KMS-11 (cell line): Measurements from ENCODE around the gene HDAC4.

Experiments used
- H2AFZ ChIP-seq: fragments of 200-600 bp; sonication (generic); 2 replicates; pipeline ENCODE4 v1.6.1; 2016; ENCODE audit warnings: antibody characterized with exemption, mixed run types, low read depth
- H3K27ac ChIP-seq: fragments of 200-600 bp; sonication (generic); 2 replicates; pipeline ENCODE4 v1.6.1; 2016; ENCODE audit warnings: mild to moderate bottlenecking, mixed run types
- H3K27me3 ChIP-seq: fragments of 200-600 bp; sonication (generic); 2 replicates; pipeline ENCODE4 v1.6.1; 2017; ENCODE audit warnings: mild to moderate bottlenecking, low read depth, mixed run types, moderate library complexity; ENCODE audit not compliant: insufficient read depth
- H3K36me3 ChIP-seq: fragments of 200-600 bp; sonication (generic); 2 replicates; pipeline ENCODE4 v1.6.1; 2017; ENCODE audit warnings: mild to moderate bottlenecking, mixed run types; ENCODE audit not compliant: insufficient read depth
- H3K4me1 ChIP-seq: fragments of 200-600 bp; sonication (generic); 2 replicates; pipeline ENCODE4 v1.6.1; 2016; ENCODE audit warnings: mild to moderate bottlenecking, low read depth, mixed run types; ENCODE audit not compliant: poor library complexity, severe bottlenecking
- H3K4me2 ChIP-seq: fragments of 200-600 bp; sonication (generic); 2 replicates; pipeline ENCODE4 v1.7.0; 2016; ENCODE audit warnings: mild to moderate bottlenecking, mixed run types
- H3K4me3 ChIP-seq: fragments of 200-600 bp; sonication (generic); IDR thresholded peaks from 2 replicates; pipeline ENCODE4 v1.6.1; 2017; ENCODE audit warnings: low read depth, low read length, mixed read lengths; ENCODE audit not compliant: insufficient read depth
- H3K79me2 ChIP-seq: fragments of 200-600 bp; sonication (generic); 2 replicates; pipeline ENCODE4 v1.6.1; 2016; ENCODE audit warnings: low read depth, mixed run types; ENCODE audit not compliant: insufficient read depth
- H3K9ac ChIP-seq: fragments of 200-600 bp; sonication (generic); 2 replicates; pipeline ENCODE4 v1.6.1; 2016; ENCODE audit warnings: mild to moderate bottlenecking, mixed run types
- H4K20me1 ChIP-seq: fragments of 200-600 bp; sonication (generic); 2 replicates; pipeline ENCODE4 v1.6.1; 2016; ENCODE audit warnings: mild to moderate bottlenecking, mixed run types; ENCODE audit not compliant: insufficient read depth
- CTCF ChIP-seq: fragments of 200-600 bp; sonication (generic); conservative IDR thresholded peaks from 2 replicates; pipeline ENCODE4 v1.6.1; 2017; ENCODE audit warnings: low read depth, mild to moderate bottlenecking, antibody characterized with exemption, low read length, moderate library complexity, mixed read lengths

Gene HDAC4

GRCh38 chr2:239021651-239022436 lies 379.0 kb downstream of the HDAC4 start:
- Histone ChIP-seq H3K36me3 (no peaks in the 10 kb centered on the region), H2AFZ (no peak overlapping the region), H4K20me1 (no peaks in the 10 kb centered on the region), H3K4me1 (no peaks in the 10 kb centered on the region), H3K27me3 (peaks cover 25% of the 10 kb centered on the region; the same call in 1 of the 2 replicates), H3K9ac (no peak overlapping the region), H3K4me3 (no peak overlapping the region), H3K27ac (no peak overlapping the region), H3K4me2 (no peak overlapping the region), H3K79me2 (no peaks in the 10 kb centered on the region)
- TF ChIP-seq CTCF, result no peak

DNA sequence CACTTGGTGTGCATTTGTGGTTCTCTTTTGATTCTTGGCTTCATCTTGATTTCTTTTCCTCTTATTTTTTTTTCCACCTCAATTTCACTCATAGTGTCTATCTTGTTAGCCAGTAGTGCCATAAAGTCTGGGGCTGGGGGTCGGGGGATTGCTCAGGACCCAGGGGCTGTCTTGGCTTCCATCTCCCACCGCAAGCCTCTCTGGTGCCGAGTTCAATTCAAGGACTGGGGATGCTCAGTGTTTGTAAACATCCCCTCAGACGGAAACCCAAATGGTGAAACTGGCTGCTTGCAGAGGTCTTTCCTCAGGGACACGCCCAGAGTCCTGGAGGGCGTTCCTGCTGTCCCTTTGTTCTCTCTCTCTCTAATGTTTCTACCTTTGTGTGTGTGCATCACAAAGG lies 379.6 kb downstream of the HDAC4 start:
- no peaks in the 10 kb centered on the region for H3K4me1 ChIP-seq
- H3K27me3 ChIP-seq, result peaks cover 25% of the 10 kb centered on the region; the same call in 1 of the 2 replicates
- no peak overlapping the region for H3K27ac ChIP-seq
- H3K4me3 ChIP-seq, result no peak overlapping the region
- no peaks in the 10 kb centered on the region for H3K36me3 ChIP-seq
- H3K9ac ChIP-seq, result no peak overlapping the region
- no peak overlapping the region for H3K4me2 ChIP-seq
- no peak overlapping the region for H2AFZ ChIP-seq
- no peaks in the 10 kb centered on the region for H4K20me1 ChIP-seq
- H3K79me2 ChIP-seq, result no peaks in the 10 kb centered on the region
- no peak for TF ChIP-seq CTCF

DNA sequence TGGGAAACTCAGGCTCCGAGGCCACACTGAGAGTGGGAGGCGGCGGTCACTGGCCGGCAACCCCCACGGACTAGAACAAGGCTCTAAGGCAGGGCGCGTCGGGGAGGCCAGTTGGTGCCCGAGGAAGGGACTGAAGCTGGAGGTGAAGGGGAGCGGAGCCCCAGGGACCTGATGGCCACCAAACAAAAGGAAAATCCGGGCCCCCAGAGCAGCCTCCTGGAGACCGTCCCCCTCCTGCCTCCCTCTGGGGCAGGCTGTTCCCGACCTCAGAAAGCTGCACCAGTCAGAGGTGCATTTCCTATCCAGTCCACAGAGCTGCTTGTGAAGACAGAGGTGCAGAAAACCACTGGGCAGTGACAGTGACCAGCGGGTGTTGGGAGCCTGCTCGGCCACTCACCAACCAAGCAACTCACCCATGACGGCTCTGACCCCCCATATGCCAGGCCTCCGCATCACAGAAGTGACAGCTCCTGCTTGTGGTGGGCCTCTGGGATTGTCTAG lies 380.2 kb downstream of the HDAC4 start:
- H3K4me1 ChIP-seq, result no peaks in the 10 kb centered on the region
- H3K4me3 ChIP-seq, result no peak overlapping the region
- H3K4me2 ChIP-seq, result no peak overlapping the region
- H4K20me1 ChIP-seq, result no peaks in the 10 kb centered on the region
- no peak overlapping the region for H3K9ac ChIP-seq
- peaks cover 22% of the 10 kb centered on the region; the same call in 1 of the 2 replicates for H3K27me3 ChIP-seq
- H3K79me2 ChIP-seq, result no peaks in the 10 kb centered on the region
- TF ChIP-seq CTCF, result no peak
- no peaks in the 10 kb centered on the region for H3K36me3 ChIP-seq
- H2AFZ ChIP-seq, result no peak overlapping the region
- no peak overlapping the region for H3K27ac ChIP-seq

DNA sequence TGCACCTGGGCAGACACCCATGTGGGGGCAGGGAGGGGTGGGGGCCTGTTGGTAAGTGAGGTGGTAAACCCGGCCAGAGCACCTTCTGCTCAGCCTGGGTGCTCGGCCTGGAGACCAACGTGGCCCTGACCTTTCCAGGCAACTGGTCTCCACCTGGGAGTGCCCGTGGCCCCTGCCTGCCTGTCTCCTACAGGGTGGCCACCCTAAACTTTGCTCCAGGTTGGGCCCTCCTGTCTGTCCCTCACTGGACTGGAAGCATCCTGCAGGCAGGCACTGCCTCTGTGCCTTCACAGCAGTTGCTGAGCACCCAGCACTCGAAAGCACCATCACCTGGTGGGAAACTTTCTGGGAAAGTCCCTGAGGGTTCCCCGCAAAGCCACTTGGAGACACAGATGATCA lies 381.6 kb downstream of the HDAC4 start:
- no peaks in the 10 kb centered on the region for H4K20me1 ChIP-seq
- no peaks in the 10 kb centered on the region for H3K36me3 ChIP-seq
- TF ChIP-seq CTCF, result no peak
- no peaks in the 10 kb centered on the region for H3K4me1 ChIP-seq
- H3K27me3 ChIP-seq, result peaks cover 17% of the 10 kb centered on the region; the same call in 1 of the 2 replicates
- H3K9ac ChIP-seq, result no peak overlapping the region
- no peak overlapping the region for H3K27ac ChIP-seq
- H3K4me3 ChIP-seq, result no peak overlapping the region
- no peak overlapping the region for H3K4me2 ChIP-seq
- no peaks in the 10 kb centered on the region for H3K79me2 ChIP-seq
- no peak overlapping the region for H2AFZ ChIP-seq
